HEK293 (cell line): Measurements from ENCODE around the gene PACSIN3.

Source experiments
- ATF2 ChIP-seq: fragments of 450-650 bp; formaldehyde crosslinking; IDR thresholded peaks from 2 replicates; pipeline ENCODE4 v1.5.1; 2016; ENCODE audit warnings: missing biosample characterization, missing genetic modification characterization, low read depth
- CTCF ChIP-seq: fragments of 450-650 bp; formaldehyde crosslinking; IDR thresholded peaks from 2 replicates; pipeline ENCODE4 v1.5.1; 2016; ENCODE audit warnings: missing biosample characterization, missing genetic modification characterization
- EGR2 ChIP-seq: fragments of 450-650 bp; formaldehyde crosslinking; IDR thresholded peaks from 2 replicates; pipeline ENCODE4 v1.5.1; 2016; ENCODE audit warnings: low read depth, missing biosample characterization, missing genetic modification characterization
- KLF16 ChIP-seq: fragments of 450-650 bp; formaldehyde crosslinking; IDR thresholded peaks from 2 replicates; pipeline ENCODE4 v1.5.1; 2017; ENCODE audit warnings: missing biosample characterization, missing genetic modification characterization
- REPIN1 ChIP-seq: fragments of 450-650 bp; formaldehyde crosslinking; IDR thresholded peaks from 2 replicates; pipeline ENCODE4 v1.5.1; 2017; ENCODE audit warnings: missing biosample characterization, missing genetic modification characterization, low read depth
- ZBTB21 ChIP-seq: fragments of 450-650 bp; formaldehyde crosslinking; IDR thresholded peaks from 2 replicates; pipeline ENCODE4 v1.5.1; 2017; ENCODE audit warnings: missing biosample characterization, missing genetic modification characterization
- ZNF121 ChIP-seq: fragments of 450-650 bp; formaldehyde crosslinking; IDR thresholded peaks from 2 replicates; pipeline ENCODE4 v1.5.1; 2016; ENCODE audit warnings: missing biosample characterization, missing genetic modification characterization
- ZNF366 ChIP-seq: fragments of 450-650 bp; formaldehyde crosslinking; conservative IDR thresholded peaks from 2 replicates; pipeline ENCODE4 v1.5.1; 2016; ENCODE audit warnings: missing biosample characterization, missing genetic modification characterization
- ZNF449 ChIP-seq: fragments of 450-650 bp; formaldehyde crosslinking; IDR thresholded peaks from 2 replicates; pipeline ENCODE4 v1.5.1; 2017; ENCODE audit warnings: missing biosample characterization, mild to moderate bottlenecking, missing genetic modification characterization, moderate library complexity
- ZNF501 ChIP-seq: fragments of 450-650 bp; formaldehyde crosslinking; IDR thresholded peaks from 2 replicates; pipeline ENCODE4 v1.5.1; 2016; ENCODE audit warnings: missing biosample characterization, missing genetic modification characterization
- ZNF561 ChIP-seq: fragments of 450-650 bp; IDR thresholded peaks from 2 replicates; pipeline ENCODE4 v1.5.1; 2018; ENCODE audit warnings: missing biosample characterization, missing genetic modification characterization, borderline replicate concordance
- ZNF747 ChIP-seq: fragments of 450-650 bp; formaldehyde crosslinking; IDR thresholded peaks from 2 replicates; pipeline ENCODE4 v1.5.1; 2016; ENCODE audit warnings: missing biosample characterization, missing genetic modification characterization
- ZNF776 ChIP-seq: fragments of 450-650 bp; formaldehyde crosslinking; IDR thresholded peaks from 2 replicates; pipeline ENCODE4 v1.5.0; 2017; ENCODE audit warnings: missing biosample characterization, missing genetic modification characterization, borderline replicate concordance
- ZNF785 ChIP-seq: fragments of 450-650 bp; formaldehyde crosslinking; IDR thresholded peaks from 2 replicates; pipeline ENCODE4 v1.5.1; 2016; ENCODE audit warnings: missing biosample characterization, missing genetic modification characterization

GRCh38 chr11:47136327-47136726 is 49.9 kb downstream of the PACSIN3 start:
- no peak for TF ChIP-seq CTCF (tag by site-specific recombination)
- no peak for TF ChIP-seq ZNF449 (tag by site-specific recombination)
- no peak for TF ChIP-seq ZNF501
- no peak for TF ChIP-seq ZNF785 (tag by site-specific recombination)
- no peak for TF ChIP-seq ZNF366 (tag by site-specific recombination)
- no peak for TF ChIP-seq EGR2
- no peak for TF ChIP-seq REPIN1
- no peak for TF ChIP-seq ZNF747 (tag by site-specific recombination)
- TF ChIP-seq ZNF121 (tag by site-specific recombination), result no peak
- TF ChIP-seq ZNF561 (tag by site-specific recombination), result no peak
- TF ChIP-seq ZBTB21, result no peak
- TF ChIP-seq ZNF776 (tag by site-specific recombination), result no peak
- TF ChIP-seq KLF16 (tag by site-specific recombination), result no peak
- TF ChIP-seq ATF2 (tag by site-specific recombination), result no peak
